Caki2 (cell line): Measurements from ENCODE around the gene KCNQ1. TPM values are rescaled to one million over a fixed set of nuclear protein-coding genes. Genes with fewer than 3 reads are reported as not detected.

Source experiments
- DNase-seq: peaks from one replicate; pipeline ENCODE4 v3.0.0-alpha.2; 2015; ENCODE audit warnings: low read depth
- in situ Hi-C: cut with HindIII; loops from 2 replicates; pipeline ENCODE4 v1.10.0; 2016; ENCODE audit warnings: low sequenced_read_pairs, low pct_unique_long_range_greater_than_20kb, mixed read lengths
- total RNA-seq: library from RNA; depleted of rRNA; stranded (reverse); fragments of >200 nt; shearing (Covaris generic); gene quantifications from 2 replicates; pipeline ENCODE4 v1.2.3, GENCODE V29; 2014; ENCODE audit warnings: low replicate concordance

Gene KCNQ1
- total RNA-seq, 1 experiment from 2014 or later = not detected

- in situ Hi-C loops = no loop called here
- no peak for DNase-seq
Observed at GRCh38 chr11:2778630-2779498, 334.1 kb downstream of the KCNQ1 start.

DNA sequence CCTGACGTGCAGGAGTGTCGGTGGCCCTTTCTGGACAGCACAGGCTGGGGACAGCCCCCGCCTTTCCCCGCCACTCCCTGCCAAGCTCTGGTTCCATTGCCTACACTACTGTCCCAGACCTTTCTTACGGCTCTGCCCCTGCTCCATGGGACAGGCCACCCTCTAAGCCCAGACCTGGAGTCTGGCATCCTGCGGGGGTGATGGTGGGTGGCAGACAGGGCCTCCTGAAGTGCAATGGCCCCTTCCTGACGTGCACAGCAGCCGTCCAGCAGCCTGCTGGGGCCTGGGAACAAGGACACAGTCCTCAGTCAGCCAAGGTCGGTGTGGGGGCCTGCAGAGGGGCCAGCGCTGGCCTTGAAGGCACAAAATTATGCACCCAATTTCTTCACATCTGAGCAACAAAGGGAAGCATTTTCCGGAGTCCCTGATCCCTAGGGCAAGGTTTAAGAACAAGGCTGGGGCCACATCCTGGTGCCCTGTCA is 334.7 kb downstream of the KCNQ1 start:
- no peak for DNase-seq
- in situ Hi-C loops = no loop called here

- in situ Hi-C loops = no loop called here
- no peak for DNase-seq
Observed at GRCh38 chr11:2779981-2780849, 335.4 kb downstream of the KCNQ1 start.

DNA sequence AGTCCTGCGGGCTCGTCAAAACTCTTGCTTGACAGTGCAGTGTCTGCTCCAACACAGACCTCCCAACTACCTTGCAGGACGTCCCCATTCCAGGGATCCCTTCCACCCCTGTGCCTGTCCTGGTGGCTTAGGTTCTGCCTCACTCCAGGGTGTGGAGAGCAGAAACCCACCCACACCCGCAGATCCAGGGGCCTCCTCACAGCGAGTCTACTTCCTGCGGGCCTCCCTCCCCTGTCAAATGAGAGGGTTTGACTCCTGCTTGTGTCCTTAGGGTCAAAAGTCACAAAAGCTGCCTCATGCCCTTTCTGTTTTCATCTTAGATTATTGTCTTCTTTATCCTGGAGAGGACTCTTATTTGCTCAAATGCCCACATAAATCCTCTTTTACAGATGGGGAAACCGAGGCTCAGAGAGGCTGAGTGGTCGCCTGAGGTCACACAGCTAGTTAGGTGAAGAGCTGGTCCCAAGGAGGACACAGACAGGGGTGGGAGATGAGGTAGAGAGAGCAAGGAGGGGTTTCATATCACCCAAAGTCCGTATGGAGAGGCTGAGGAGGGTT is 336.1 kb downstream of the KCNQ1 start:
- DNase-seq = no peak
- in situ Hi-C loops = no loop called here

GRCh38 chr11:2781408-2782274 is 336.8 kb downstream of the KCNQ1 start:
- in situ Hi-C loops = no loop called here
- no peak for DNase-seq

DNA sequence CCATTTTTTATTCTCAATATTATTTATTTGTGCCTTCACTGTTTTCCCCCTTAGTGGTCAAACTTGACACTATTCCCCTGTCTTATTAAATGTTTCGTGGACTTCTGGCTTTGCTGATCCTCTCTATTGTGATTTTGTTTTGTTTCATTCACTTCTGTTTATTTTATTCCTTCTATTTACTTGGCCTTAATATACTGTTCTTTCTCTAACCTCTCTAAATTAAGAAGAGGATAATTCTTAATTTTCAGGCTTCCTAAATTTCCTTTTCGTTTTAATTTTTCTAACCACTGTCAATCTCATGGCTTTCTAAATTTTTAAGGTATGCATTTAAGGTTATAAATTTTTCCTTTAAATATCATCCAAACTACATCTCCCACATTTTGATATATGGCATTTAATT is 338.0 kb downstream of the KCNQ1 start:
- no peak for DNase-seq
- in situ Hi-C loops = no loop called here

DNA sequence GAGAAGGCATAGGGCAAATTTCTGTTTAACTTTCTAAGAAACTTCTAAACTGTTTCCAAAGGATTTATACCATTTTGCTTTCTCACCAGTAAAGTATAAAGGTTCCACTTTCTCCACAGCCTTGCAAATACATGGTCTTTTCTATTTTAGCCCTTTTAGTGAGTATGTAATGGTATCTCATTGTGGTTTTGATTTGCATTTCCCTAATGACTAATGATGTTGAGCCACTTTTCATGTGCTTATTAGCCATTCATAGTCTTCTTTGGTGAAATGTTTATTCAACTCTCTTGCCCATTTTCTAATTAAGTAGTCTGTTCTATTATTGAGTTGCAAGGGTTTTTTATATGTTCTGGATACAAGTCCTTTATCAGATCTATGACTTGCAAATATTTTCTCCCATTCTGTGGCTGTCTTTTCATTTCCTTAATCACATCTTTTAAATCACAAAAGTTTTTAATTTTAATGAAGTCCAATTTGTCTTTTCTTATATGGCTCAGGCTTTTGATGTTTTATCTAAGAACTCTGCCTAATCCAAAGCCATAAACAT is 338.8 kb downstream of the KCNQ1 start:
- DNase-seq = no peak
- in situ Hi-C loops = no loop called here

DNA sequence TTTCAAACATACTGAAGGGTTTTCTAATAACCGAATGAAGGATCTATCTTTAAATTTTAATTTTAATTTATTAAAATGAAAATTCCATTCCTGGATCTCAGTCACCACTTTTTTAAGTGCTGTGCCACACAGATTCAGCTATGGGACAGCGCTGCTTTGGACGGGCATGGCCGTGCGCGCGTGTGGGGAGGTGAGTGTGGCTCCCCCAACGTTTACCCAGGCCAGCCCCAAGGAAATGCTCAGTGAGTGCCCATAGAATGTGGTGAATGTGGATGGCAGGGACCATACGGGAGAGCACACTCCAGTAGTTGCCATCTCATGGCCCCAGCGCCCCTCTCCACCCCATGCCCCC is 343.0 kb downstream of the KCNQ1 start:
- no peak for DNase-seq
- in situ Hi-C loops = no loop called here

DNA sequence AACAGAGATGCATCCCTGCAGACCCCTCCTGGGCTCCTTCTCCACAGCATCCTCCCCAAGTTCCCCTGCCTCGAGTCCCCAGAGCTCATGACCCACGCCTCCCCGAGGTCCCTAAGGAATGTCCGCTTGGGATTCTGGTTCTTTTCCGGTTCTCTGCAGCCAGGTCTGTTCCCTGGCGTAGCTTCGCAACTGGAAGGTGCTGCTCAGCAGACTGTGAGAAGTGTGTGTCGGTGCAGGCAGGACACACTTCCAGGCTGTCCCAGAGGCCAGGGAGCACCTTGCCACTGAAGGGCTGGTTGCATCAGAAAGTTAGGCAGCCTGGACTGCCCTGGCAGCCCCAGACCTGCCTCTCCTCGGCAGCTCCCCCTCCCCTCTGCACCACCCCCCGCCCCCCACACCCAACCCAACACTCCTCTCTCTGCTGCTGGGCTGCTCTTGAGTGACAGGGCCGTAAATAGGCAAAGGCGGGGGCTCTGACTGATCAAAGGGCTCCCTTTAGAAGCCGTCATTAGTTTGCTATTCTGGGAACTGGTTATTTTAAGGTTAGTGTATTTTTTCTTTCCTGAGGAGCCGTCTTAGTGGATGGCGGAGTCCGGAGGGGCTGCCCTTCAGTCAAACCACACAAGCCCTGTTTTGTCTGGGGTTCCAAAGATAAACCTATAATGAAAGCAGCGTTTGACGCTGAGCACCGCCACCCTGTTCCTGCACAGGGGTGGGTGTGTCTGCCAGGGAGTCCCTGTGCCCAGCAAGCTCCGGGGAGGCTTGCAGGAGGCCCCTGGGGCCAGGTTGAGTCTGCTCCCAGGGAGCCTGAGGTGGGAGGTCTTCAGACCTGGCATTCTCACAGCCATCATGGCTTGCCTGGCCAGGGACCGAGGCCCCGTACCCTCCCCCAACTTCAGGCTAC is 343.6 kb downstream of the KCNQ1 start:
- DNase-seq = no peak
- in situ Hi-C loops = no loop called here

DNA sequence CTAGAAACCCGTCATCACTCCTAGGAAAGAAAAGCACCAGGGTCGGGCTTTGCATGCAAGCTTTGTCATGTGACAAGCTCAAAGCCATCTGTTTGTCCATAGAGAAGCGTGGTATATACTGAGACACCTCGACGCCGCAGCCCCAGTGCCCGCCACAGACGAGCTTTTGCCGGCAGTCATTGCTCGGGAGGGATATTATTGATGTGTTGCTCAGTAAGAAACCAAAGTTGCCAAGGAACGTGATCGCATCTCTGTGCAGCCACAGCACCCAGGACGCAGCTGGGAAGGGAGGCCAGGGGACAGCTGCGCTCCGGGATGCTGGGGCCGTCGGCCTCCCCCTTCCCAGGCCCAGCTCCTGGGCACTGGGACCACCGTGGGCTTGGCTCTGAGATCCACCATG is 344.5 kb downstream of the KCNQ1 start:
- in situ Hi-C loops = no loop called here
- DNase-seq = no peak

DNA sequence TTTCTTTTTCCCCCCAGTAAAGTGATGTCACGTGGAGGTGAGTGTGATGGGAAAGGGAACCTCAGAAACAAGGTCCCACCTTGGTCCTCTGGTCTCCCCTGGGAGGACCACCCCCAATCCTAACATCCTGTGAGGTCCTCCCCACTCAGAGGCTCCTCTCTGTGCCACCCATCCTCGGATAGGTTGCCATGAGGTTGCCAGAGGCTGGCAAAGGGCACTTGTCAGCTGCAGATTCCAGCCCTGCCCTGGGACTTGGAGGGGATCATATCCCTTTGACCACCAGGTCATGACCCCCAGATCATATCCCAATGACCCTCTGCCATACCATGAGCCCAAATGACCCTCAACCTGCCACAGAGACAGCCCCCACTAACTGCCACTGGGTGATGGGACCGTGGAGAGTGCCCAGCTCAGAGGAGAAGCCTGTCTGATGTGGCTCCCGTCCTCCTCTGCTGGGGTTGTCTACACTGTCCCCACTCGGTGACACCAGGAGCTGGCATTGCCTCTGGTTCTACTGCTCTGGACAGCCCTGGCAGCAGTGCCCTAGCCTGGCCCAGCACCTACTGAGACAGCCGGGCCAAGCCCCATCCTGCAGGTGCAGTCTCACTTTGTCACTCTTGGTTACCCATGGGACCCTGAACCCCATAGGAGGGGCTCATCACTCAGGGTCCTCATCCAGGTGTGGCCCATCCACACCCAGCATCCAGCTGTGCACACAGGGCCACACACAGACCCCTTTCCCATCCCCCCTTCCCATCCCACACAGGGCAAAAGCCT is 345.2 kb downstream of the KCNQ1 start:
- in situ Hi-C loops = no loop called here
- DNase-seq = no peak

DNA sequence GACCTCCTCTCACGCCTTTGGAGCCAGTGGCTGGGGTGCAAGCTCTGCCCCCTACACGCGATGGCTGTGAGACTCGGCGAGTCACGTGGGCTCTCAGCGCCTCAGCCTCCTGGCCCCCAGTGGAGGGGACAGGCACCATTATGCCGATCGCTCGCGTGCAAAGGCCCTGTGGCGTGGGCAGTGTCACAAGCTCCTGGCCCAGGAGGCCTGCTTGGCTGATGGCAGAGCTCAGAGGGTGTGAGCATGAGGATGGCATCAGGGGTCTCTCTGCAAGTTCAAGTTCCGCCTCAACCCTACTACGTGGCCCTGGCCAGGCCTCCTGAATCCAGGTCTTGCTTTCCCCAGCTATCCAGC is 345.7 kb downstream of the KCNQ1 start:
- in situ Hi-C loops = no loop called here
- no peak for DNase-seq

DNA sequence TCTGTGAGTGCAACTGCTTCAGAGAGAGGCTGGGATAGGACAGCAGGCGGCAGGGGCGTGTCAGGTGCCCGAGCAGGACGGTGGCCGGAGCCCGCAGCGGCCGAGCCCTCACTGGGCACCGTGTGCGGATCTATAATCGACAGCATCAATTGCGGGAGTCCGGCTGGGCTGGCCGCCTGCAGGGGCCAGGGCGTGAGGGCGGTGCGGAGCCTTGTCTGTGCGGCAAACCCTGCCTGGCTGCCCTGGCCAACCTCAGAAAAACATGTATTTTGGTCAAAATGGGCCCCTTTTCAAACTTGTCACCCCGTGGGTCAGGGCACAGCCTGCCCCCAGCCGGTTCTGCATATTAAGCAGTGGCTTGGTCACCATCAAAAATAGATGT is 346.3 kb downstream of the KCNQ1 start:
- no peak for DNase-seq
- in situ Hi-C loops = no loop called here

DNA sequence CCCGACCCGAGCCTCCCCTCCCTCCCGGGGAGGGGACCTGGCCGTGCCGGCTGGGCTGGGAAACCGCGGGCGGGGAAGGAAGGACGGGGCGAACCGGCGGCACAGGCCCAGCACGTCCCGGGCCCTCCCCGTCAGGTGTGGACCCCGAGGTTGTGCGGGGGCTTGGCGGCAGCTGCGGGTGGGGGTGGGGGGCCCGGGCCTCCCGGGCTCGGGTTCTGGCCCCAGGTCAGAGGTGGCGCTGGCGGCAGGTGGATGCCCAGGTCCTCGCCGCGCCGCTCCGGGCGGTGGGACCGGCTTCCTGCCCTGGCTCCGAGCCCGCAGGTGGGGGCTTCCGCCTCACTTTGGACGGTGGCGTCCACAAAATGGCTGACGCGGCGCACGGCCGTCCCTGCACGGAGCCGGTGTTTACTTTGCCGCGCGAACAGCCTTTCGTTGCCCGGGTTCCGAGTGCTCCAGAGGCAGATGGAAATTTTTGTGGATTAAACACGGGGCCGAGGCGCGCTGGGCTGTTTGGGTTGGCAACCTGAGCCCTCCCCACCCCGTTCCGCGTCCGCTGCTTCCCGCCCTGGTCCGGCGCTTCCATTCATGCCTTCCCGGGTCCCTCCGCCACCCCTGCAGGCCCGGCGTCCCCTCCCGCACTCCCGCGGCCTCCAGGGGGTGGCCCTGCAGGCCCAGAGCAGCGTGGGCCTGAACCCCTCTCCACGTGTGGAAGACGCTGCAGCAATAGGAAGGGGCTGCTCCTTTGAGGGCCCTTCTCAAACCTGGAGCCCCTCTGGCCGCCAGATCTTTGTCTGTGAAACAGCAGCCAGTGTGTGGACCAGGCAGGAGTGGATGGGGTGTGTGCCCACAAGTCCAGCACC is 346.9 kb downstream of the KCNQ1 start:
- DNase-seq = no peak
- in situ Hi-C loops = no loop called here

DNA sequence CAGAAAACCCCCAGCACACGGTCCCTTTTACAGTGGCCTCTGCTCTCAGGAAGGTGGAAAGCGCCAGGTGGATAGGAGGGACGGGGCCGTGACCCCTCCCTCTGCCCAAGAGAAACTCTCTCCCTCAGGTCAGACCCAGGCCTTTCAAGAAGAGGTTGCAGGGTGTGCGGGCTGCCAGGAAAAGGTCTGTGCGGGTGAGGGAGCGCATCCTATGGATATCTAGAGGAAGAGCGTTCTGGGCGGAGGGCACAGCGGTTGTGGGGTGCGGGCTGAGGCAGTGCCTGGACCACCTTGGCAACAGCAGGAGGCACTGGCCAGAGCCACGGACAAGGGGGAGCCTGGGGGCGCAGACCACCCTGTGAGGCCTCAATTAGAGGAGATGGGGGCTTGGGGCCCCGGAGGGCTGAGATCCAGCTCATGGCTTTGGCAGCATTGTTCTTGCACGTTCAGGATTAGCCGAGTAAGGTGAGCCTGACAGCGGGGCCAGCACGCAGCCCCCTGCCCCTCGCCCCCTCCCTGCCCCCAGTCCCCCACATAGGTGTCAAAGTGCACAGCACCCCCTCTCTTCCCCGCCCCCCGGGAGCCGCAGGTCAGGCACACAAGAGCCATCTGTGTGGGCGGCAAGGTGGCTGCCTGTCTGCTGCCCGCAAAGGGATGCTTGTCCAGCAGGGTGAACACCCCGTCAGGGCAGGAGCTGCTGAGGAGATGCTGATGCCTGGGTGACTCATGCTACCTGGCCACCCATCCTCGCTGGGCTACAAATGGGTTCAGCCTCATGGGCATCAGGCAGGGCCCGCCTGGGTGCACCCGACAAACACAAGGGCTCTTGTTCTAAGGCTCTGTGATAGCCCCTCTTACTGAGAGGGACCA is 347.8 kb downstream of the KCNQ1 start:
- in situ Hi-C loops = no loop called here
- DNase-seq = no peak
